Measurements from ENCODE around the gene BCL2L13.
"Not testable (repeated sequence)": the region's sequence is repeated elsewhere in the genome, so short reads cannot be mapped to it uniquely, and the experiment has no call there.

BCL2L13 gene

GRCh38 chr22:17636850-17637249 is 1.7 kb upstream of the BCL2L13 start:
- DNase-seq (ENCODE audit: low spot score): not testable (repeated sequence)

GRCh38 chr22:17637490-17638181 is 921 bp upstream of the BCL2L13 start:
- no peak for DNase-seq (ENCODE audit: low spot score)

DNA sequence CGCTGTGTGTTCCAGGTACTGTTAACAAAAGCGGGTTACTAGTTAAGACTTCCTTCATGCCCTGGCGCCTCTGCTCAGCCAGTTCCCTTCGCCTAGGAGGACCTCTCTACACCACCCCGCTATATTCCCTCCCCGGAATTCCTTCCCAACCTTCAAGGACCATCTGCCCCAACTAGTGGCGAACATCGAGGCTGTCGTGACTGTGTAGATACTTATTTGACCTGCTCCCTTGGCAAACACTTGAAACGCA is 450 bp upstream of the BCL2L13 start:
- DNase-seq (ENCODE audit: low spot score): no peak

DNA sequence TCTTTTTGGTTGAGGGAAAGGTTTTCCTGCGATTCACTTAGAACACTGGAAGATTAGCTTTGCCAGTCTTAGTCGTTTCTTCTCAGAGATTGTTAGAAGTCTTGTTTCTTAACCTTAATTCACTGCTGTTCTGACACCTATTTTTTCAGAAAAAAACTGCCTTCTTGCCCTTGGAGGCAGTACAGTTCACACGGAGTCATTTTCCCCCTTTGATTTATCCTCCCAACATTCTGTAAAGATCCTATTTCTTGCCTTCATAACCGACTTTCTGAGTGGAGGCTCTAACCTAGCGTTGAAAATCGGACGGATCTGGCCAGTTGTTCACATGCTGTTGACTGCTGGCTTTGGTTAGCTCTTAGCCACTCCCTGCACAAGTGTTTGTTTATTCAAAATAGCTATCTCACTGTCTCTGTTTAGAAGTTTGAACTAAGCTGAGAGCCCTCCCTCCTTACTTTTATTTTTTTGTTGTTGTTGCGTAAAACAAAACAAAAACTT is 737 bp downstream of the BCL2L13 start:
- no peak for DNase-seq (ENCODE audit: low spot score)

DNA sequence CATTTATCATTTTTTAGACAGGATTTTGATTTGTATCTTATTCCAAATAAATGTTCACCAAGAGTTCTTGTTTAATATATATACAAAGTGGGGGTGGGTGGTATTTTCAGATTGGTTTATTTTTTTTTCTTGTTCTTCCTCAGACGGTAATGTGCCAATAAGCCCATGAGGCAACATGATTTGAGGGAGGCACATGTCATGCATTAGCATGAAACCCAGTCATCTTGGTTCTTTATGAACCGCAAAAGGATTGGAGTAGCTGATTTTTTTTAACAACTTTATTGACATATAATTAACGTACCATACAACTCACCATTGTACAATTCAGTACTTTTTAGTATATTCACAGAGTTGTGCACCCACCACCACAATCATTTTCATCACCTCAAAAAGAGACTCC is 2.7 kb downstream of the BCL2L13 start:
- no peak for DNase-seq (ENCODE audit: low spot score)

DNA sequence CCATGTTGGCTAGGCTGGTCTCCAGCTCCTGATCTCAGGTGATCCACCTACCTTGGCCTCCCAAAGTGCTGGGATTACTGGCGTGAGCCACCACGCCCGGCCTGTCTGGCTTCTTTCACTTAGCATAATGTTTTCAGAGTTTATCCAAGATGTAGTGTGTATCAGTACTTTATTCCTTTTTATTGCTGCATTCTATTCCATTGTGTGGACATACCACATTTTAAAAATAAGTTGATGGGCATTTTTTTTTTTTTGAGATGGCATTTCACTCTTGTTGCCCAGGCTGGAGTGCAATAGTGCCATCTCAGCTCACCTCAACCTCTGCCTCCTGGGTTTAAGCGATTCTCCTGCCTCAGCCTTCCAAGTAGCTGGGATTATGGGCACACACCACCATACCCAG is 3.8 kb downstream of the BCL2L13 start:
- DNase-seq (ENCODE audit: low spot score): not testable (repeated sequence)

- no peak for DNase-seq (ENCODE audit: low spot score)
Measured at GRCh38 chr22:17647452-17647851, 8.9 kb downstream of the BCL2L13 start.

- DNase-seq (ENCODE audit: low spot score): no peak
Measured at GRCh38 chr22:17647991-17648390, 9.4 kb downstream of the BCL2L13 start.

GRCh38 chr22:17648569-17648968 is 10.0 kb downstream of the BCL2L13 start:
- DNase-seq (ENCODE audit: low spot score): no peak

- DNase-seq (ENCODE audit: low spot score): no peak
Measured at GRCh38 chr22:17655289-17655688, 16.7 kb downstream of the BCL2L13 start.

DNA sequence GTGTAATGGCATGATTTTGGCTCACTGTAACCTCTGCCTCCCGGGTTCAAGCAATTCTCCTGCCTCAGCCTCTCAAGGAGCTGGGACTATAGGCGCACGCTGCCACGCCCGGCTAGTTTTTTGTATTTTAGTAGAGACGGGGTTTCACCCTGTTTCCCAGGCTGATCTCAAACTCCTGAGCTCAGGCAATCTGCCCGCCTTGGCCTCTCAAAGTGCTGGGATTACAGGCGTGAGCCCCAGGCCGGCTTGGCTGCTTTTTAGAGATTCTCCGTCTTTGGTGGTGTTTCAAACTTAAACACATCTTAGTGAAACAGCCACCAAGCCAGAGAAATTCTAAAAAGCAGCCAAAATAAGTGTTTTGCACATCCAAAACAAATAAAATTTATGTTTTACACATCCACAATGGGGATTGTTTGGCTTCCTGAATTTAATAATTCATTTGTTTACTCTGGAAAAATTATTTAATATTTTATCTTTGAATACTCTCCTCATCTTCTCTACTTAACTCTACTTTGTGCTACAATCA is 18.4 kb downstream of the BCL2L13 start:
- DNase-seq (ENCODE audit: low spot score): no peak

DNA sequence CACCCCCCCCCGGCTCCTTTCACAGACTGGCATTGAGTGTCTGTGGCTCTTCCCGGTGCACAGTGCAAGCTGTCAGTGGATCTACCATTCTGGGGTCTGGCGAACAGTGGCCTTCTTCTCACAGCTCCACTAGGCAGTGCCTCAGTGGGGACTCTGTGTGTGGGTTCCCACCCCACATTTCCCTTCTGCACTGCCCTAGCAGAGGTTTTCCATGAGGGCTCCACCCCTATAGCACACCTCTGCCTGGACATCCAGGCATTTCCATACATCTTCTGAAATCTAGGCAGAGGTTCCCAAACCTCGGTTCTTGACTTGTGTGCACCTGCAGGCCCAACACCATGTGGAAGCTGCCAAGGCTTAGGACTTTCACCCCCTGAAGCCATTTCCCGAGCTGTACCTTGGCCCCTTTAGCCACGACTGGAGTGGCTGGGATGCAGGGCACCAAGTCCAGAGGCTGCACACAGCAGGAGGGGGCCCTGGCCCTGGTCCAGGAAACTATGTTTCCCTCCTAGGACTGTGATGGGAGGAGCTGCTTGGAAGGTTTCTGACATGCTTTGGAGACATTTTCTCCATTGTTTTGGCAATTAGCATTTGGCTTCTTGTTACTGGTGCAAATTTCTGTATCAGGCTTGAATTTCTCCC is 26.0 kb downstream of the BCL2L13 start:
- DNase-seq (ENCODE audit: low spot score): no peak

- no peak for DNase-seq (ENCODE audit: low spot score)
Measured at GRCh38 chr22:17665248-17665647, 26.7 kb downstream of the BCL2L13 start.

DNA sequence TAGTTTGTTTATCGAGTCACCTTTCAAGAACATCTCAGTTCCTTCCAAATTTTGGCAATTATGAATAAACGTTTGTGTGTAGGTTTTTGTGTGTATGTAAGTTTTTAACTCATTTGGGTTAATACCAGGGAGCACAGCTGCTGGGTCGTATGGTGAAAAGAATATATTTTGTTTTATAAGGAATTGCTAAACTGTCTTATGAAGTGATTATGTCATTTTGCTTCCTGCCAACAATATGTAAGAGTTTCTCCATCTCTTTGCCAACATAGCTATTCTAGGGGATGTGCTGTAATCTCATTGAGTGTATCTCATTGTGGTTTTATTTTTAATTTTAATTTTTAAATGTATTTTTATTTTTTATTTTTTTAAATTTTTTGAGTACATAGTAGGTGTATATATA is 27.3 kb downstream of the BCL2L13 start:
- DNase-seq (ENCODE audit: low spot score): no peak

GRCh38 chr22:17671521-17672092 is 33.0 kb downstream of the BCL2L13 start:
- DNase-seq (ENCODE audit: low spot score): not testable (repeated sequence)

GRCh38 chr22:17672417-17672991 is 33.9 kb downstream of the BCL2L13 start:
- no peak for DNase-seq (ENCODE audit: low spot score)

- no peak for DNase-seq (ENCODE audit: low spot score)
Measured at GRCh38 chr22:17674152-17674551, 35.6 kb downstream of the BCL2L13 start.

- DNase-seq (ENCODE audit: low spot score): no peak
Measured at GRCh38 chr22:17675584-17675983, 37.0 kb downstream of the BCL2L13 start.

- DNase-seq (ENCODE audit: low spot score): no peak
Measured at GRCh38 chr22:17678817-17679385, 40.3 kb downstream of the BCL2L13 start.

- no peak for DNase-seq (ENCODE audit: low spot score)
Measured at GRCh38 chr22:17684245-17684644, 45.7 kb downstream of the BCL2L13 start.

DNA sequence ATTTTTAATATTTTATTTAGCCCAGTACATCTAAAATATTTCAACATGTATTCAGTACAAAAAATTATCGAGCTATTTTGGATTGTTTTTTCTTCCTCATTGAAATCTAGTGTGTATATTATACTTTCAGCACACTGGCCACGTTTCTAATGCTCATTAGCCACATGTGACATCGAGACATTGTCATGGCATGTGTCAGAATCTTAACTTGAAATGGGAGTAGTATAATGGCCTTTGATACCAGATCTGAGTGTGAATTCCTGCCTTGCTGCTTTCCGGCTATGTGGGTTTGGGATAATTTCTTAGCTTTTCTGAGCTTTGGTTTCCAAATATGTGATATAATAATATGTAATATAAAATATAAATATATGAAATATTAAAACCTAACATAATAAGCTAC is 54.3 kb downstream of the BCL2L13 start:
- DNase-seq (ENCODE audit: low spot score): no peak

GRCh38 chr22:17694193-17694592 is 55.6 kb downstream of the BCL2L13 start:
- DNase-seq (ENCODE audit: low spot score): no peak

DNA sequence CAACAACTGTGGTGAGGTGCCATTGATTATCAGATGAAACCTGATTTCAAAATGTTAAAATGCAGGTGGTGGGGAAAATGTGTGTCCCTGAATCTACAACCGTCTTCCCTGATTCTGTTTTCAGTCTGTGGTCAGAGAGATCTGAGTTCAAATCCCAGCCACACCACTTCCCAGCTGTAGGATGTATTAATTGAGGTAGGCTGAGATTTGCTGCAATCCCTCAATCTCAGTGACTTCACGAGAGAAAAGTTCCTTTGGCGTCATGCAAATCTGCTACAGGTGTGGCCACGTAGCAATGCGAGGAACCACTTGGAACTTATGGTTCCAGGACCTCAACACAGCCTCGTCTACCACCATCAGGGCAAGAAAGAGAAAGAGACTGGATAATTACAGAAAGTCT is 56.2 kb downstream of the BCL2L13 start:
- DNase-seq (ENCODE audit: low spot score): no peak

All from CD4-positive, alpha-beta T cell treated with Interleukin-15 for 4 hours (primary cell).